T-helper 9 cell (primary cell): Measurements from ENCODE around the gene H1-8.
"Not testable (repeated sequence)": the region's sequence is repeated elsewhere in the genome, so short reads cannot be mapped to it uniquely, and the experiment has no call there.

ENCODE experiments used
- DNase-seq: peaks from one replicate; pipeline ENCODE4 v3.0.0-alpha.2; 2020

The H1-8 gene

GRCh38 chr3:129515108-129515820 is 27.7 kb upstream of the H1-8 start:
- not testable (repeated sequence) for DNase-seq

- DNase-seq: not testable (repeated sequence)
These were observed 27.0 kb upstream of the H1-8 start for GRCh38 chr3:129515821-129516432.

GRCh38 chr3:129517516-129517915 is 25.5 kb upstream of the H1-8 start:
- no peak for DNase-seq

GRCh38 chr3:129518038-129518561 is 24.9 kb upstream of the H1-8 start:
- DNase-seq: no peak

GRCh38 chr3:129518581-129518980 is 24.4 kb upstream of the H1-8 start:
- DNase-seq: no peak

- DNase-seq: no peak
These were observed 23.5 kb upstream of the H1-8 start for GRCh38 chr3:129519449-129519848.

- DNase-seq: no peak
These were observed 22.9 kb upstream of the H1-8 start for GRCh38 chr3:129519896-129520715.

GRCh38 chr3:129520960-129521359 is 22.0 kb upstream of the H1-8 start:
- no peak for DNase-seq

GRCh38 chr3:129521611-129522010 is 21.4 kb upstream of the H1-8 start:
- no peak for DNase-seq

- no peak for DNase-seq
These were observed 20.0 kb upstream of the H1-8 start for GRCh38 chr3:129522953-129523352.

- DNase-seq: no peak
These were observed 18.9 kb upstream of the H1-8 start for GRCh38 chr3:129524081-129524480.

- DNase-seq: no peak
These were observed 17.5 kb upstream of the H1-8 start for GRCh38 chr3:129525341-129525968.

- no peak for DNase-seq
These were observed 16.7 kb upstream of the H1-8 start for GRCh38 chr3:129526121-129526900.

GRCh38 chr3:129527262-129527661 is 15.7 kb upstream of the H1-8 start:
- DNase-seq: no peak

GRCh38 chr3:129528589-129529100 is 14.3 kb upstream of the H1-8 start, which contains the start of gene RHO:
Gene RHO (plus strand): TSS chr3:129528639. CDS start chr3:129528734, 95 bp downstream.
- no peak for DNase-seq

- no peak for DNase-seq
These were observed 13.4 kb upstream of the H1-8 start for GRCh38 chr3:129529436-129530210.

GRCh38 chr3:129530251-129530791 is 12.7 kb upstream of the H1-8 start:
- DNase-seq: no peak

GRCh38 chr3:129530821-129531220 is 12.2 kb upstream of the H1-8 start:
- no peak for DNase-seq

GRCh38 chr3:129531699-129532098 is 11.3 kb upstream of the H1-8 start:
- no peak for DNase-seq

- DNase-seq: no peak
These were observed 10.7 kb upstream of the H1-8 start for GRCh38 chr3:129532261-129532660.

GRCh38 chr3:129533406-129533805 is 9.6 kb upstream of the H1-8 start:
- DNase-seq: no peak
